Hematopoietic multipotent progenitor cell (in vitro differentiated cells): ENCODE data around the gene PIAS1. TPM values are rescaled to one million over a fixed set of nuclear protein-coding genes. Genes with fewer than 3 reads are reported as not detected.

Experiments
- DNase-seq, 3 donors: peaks; one replicate each; pipeline ENCODE4 v3.0.0-alpha.2; 2011 to 2015; ENCODE audit warnings: low read depth in 2 of 3, low spot score in 2 of 3
- total RNA-seq: library from RNA; depleted of rRNA; stranded (reverse); fragments of >200 nt; gene quantifications from one replicate; pipeline ENCODE4 v1.2.3, GENCODE V29; 2012

The PIAS1 gene
- total RNA-seq, 1 donor: 37.7 TPM

DNA sequence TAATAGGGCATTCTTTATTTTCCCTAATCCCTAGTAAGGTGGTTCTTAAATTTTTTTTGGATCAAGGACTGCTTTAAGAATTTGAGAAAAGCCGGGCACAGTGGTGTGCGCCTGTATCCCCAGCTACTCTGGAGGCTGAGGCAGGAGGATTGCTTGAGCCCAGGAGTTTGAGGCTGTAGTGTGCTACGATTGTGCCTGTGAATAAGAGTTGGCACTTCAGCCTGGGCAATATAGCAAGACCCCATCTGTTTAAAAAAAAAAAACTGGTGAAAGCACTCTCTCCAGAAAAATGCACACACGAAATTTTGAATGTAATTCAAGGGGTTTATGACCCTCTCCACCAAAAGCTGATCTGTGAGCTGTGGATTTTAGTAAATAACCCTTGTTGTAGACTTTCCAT lies 119.0 kb downstream of the PIAS1 start:
- DNase-seq: no peak

DNA sequence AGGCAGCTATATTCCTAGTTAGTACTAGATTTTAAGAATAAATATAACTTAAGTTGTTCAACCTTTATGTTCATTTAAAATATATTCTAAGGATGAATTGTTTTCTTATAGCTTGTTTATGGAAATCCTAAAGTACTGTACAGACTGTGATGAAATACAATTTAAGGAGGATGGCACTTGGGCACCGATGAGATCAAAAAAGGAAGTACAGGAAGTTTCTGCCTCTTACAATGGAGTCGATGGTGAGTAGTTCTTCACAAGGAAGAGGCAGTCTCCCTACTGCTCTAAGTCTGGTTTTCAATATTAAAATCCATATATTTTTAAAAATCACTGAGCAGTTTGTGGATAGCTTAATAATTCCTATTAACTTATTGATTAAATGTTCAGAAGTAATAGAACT lies 121.4 kb downstream of the PIAS1 start:
- peak in 2 of 3 donors; percentile 5 to 12 for DNase-seq

DNA sequence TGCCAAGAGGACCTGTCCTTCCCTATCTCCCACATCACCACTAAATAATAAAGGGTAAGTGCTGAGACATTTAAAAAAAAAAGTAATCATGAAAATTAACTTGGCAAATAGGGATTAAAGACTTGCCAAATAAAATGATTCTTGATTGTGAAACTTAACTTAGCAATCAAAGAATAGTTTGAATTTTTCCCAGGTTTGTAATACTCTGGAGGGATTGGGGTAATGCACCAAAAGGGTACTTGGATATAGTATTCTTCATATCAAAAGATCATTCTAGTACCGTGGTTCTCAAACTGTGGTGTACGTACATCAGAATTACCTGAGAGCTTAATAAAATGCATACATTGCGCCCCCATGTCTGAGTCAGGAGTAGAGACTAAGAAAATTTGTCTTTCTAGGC lies 122.5 kb downstream of the PIAS1 start:
- DNase-seq: no peak

DNA sequence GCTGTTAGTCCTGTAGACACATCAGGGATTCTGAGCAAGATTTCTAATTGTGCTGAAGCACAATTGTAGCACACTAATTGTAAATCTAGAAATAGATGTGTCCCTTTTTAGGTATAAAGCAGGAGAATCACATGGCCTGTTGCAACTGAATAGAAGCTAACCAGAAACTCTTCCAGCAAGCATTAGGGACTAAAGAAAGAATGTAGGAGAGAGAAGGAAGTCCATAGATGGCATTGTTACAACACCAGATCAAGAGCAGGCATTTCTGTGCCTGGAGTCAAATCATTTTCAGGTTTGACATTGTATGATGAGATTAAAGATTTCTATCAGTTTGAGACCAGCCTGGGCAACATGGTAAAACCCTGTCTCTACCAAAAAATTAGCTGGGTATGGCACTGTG lies 123.6 kb downstream of the PIAS1 start:
- no peak for DNase-seq

DNA sequence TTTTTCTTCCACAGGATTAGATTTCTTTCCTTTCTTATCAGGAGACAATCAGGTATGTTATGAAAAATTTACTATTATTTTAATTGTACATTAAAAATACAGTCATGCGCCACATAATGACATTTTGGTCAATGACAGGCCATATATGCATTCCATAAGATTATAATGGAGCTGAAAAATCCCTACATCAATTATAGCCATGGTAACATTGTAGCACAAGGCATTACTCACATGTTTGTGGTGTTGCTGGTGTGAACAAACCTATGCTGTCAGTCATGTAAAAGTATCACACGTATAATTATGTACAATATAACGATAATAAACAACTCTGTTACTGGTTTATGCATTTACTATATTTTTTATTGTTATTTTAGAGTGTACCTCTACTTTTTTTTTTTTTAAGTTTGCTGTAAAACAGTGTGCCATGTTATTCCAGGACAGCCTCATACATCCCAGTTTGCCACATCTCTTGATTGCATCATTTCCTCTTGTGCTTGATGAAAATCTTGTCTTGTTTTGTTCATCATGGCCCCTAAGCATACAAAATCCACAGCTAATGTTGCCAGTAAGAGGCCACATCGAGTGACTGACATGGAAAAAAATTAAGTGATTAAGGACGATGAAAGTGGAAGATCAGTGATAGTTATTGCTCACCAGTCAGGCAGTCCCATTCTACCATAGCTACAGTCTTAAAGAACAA lies 129.7 kb downstream of the PIAS1 start:
- DNase-seq: no peak

DNA sequence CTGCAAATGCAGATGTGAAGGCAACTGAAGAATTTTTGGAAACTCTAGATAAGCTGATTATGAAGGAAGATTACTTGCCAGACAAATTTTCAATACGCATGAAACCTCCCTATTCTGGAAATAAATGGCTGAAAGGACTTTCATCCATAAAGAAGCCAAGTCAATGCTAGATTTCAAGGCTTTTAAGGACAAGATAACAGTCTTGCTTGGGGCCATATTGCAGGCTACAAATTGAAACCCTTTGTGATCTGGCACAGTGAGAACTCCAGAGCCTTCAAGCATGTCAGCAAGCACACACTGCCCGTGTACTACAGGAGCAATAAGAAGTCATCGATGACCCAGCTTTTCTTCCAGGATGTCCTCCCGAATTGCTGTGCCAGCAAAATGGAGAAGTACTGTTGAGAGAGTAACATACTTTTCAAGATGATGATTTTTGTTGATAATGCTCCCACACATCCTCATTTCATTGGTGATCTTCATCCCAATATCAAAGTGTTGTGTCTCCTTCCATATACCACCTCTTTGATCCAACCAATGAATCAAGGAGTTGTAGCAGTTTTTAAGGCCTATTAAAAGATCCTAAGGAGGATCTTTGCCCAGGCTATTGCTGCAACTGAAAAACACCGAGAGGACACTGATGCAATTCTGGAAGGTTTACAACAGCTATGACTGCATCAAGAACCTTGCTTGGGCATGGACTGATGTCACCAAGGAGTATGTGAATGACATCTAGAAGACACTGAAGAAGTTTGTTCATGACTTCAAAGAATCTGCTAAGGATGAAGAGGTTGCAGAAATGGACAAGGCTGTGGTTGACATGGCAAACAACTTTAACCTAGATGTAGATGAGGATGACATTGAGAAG lies 130.7 kb downstream of the PIAS1 start:
- no peak for DNase-seq

DNA sequence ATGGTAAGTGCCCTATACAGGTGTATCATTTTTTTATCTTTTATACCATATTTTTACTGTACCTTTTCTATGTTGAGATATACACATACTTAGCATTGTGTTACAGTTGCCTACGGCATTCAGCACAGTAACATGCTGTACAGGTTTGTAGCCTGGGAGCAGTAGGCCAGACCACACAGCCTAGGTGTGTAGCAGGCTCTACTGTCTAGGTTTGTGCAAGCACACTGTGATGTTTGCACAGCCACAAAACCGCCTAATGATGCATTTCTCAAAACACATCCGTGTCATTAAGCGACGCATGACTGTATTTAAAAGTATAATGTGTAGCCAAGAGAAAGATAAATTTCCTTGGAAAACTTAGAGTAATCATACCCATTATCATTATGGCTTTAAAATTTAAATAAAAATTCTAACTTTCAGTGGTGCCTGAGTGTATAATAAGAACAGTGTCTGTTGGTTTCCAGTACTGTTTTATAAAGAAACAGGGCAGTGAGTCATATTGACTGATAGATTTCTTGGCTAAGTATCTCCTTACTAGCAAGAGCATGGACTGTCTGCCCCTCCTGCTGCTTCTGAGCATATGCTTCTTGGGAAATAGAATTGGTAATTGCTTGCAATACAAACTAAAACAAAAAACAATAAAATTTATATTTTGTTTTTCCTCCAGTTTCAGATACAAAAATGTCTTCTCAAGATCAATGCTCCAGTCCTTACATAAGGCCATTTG lies 132.7 kb downstream of the PIAS1 start:
- no peak for DNase-seq

DNA sequence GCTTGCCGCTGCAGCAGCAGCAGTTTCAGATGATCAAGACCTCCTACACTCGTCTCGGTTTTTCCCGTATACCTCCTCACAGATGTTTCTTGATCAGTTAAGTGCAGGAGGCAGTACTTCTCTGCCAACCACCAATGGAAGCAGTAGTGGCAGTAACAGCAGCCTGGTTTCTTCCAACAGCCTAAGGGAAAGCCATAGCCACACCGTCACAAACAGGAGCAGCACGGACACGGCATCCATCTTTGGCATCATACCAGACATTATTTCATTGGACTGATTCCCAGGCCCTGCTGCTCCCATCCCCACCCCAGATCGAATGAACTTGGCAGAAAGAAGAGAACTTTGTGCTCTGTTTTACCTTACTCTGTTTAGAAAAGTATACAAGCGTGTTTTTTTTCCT lies 133.4 kb downstream of the PIAS1 start:
- DNase-seq: no peak

DNA sequence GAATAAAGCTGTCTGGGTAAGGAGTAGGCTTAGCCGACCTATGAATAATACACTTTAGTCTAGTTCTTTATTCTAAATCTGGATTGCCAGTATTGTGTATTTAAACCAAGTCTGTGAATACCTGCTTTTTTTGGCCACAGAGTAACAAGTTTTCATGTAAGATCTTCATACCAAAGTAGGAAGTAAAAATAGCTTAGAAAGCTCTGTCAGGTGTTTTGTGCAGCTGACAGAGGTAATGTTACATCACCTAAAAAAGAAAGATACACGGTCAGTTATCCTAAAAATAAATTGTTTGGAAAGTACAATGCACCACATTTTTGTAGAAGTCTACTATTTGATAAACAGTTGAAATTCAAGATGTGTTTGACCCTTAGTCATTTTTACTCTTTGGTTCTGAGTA lies 134.5 kb downstream of the PIAS1 start:
- DNase-seq: no peak

DNA sequence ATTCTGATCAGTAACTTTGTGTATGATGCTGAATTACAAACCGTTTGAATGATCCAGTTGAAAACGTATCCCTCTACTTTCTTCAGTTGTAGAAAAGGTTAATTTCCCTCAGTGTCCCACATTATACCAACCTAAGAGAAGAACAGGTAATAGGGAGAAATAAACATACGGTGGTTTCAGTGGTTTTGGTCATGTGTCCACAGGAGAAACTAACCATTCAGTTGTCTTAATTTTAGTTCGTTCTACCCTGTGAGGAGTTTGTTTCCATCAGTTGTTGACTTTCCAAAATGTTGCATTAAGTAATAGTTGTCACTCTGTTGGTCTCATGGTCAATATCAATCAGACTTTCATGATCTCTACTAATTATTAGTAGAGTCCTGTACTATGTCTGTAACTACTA lies 135.9 kb downstream of the PIAS1 start:
- no peak for DNase-seq

DNA sequence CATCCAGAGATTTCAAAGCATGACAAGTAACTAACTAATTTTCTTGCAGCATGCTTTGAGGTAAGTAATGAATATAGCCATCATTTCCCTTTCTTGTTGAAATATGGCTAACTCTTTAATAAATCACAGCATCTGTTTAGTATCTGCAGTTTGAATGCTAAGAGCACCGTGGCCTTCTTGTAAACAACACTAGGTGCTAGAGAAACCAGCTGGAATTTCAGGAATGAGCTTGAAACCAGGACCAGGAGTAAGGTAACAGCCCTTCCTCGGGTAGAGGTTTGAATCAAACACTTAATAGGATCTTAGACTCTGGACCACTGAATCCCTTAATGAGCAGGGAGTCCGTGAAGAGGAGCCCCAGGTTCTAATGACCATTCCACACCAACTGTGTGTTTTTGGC lies 137.4 kb downstream of the PIAS1 start:
- DNase-seq: no peak

DNA sequence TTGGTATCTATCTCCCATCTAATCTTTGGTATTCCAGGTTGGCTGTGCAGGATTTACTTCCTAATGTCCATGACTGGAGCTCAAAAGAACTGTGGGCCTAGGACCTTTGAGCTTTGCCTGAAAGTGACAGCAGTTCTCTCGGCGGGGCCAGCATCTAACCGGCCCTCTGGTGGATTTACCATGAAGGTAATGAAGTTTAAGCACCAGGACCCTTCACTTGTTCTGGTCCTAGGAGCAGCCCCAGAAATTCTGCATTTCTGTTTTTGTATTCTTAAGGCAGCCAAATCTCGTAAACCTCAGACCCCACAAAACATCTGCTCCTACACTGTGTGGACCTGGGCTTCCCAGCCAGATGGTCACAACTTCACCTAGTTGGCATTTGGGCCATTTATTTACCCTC lies 138.0 kb downstream of the PIAS1 start:
- no peak for DNase-seq

DNA sequence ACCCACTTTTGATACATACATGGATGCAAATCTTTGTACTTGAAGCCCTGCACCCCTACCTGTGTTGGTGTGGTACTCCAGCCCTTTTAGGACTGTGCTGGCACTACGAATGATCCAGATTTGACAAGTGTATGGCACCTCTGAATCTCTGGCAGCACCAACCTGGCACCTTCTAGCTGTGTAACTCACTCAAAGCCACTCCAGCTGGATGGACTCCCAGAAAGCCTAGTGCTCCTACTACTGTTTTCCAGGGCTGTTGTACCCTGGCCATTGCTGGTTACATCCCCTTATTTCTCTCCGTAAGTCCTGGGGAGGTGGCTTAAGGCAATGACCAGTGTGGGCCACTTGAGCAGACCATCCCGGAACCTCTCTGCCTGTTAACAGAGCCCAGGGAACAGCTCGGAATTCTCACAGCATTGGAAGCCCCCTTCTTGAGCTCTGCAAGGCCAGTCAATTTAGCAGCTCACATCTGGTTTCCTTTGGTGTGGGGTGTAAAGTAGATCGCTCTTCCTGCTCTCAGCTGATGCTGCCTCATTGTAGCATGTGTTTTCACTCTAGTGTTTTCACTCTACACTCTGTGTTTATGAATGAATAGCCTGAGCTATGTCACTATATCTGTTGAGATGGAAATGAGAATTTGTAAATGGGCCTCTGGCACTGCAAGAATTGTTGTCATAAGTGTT lies 138.8 kb downstream of the PIAS1 start:
- DNase-seq: no peak

DNA sequence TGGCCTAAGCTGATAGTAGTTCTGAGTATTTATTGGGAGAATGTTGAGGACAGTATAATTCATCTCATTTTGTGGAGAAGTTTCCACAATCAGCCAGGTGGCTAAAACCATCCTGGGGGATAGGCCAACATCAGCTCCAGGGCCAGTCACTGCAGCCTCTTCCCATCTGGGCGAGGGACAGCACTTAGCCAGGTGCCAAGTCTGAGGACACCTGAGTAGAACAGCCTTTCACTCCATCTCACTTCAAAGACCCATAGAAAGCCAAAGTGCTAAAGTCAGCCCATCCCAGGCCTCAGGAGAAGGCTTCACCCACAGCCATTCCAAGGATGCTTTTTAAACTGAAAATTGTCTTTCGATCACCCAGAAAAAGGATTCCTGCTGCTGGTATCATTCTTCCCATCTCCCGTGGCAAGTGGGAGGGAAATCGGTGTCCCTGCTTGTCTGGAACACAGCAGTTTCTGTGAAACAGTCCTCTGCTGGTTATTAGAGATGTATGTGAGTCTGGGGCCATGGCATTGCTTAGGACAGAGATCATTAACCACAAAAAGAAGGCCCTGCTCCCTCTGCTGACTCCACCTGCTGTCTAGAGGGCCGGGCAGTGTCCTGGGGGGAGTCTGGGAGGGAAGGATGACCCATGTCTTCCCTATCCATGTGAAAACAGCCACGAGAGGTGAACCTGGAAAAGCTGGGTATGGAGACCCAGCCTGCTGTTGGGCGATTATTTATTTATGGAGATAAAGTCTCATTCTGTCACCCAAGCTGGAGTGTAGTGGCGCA lies 141.4 kb downstream of the PIAS1 start:
- DNase-seq: no peak

DNA sequence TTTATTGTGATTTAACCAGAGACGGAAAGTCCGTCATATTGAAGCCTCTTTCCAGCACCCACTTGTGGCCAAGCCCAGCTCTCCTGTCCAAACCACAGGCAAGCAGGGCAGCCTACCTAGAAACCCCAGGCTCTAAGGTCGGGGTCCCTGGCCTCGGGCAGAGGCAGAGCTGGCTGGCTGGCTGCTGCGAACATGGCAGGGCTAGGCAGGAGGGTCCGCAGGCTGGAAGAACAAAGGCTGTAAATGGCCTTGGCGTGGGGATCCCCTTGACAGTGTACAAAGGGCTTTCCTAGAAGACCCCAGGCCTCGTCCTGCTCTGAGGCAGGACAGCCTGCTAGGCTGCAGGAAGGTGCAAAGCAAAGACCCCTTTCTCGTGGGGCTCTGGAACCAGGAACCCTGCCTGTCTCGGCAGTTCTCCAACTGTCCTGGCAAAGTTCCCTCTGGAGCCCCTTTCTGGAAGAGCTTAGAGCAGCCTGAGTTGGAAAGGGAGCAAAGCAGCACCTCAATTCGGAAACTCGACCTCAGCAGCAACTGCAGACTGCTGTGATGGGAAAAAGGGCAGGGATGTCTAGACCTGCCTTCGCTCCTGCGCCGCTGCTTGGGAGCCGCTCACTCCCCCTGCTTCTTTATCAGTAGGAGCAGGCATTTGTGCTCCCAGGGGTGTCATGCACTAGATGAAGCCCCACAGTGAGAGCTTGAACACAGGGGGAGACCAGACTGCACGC lies 142.5 kb downstream of the PIAS1 start:
- DNase-seq: no peak

DNA sequence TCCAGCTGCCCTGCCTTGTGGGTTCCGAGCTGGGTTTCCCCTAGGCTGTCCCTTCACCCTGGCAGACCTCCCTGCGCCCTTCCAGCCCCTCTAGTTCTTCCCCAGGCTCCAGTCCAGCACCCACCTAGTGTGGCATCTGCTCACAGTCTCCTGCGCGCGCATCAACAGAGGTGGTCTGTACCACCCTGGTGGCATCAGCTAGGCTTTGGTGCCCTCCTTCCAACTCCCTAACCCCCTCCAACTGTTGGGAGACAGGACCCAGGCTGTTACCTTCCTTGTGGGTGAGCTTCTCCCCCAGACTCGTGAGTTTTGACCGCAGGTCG lies 143.0 kb downstream of the PIAS1 start:
- no peak for DNase-seq

DNA sequence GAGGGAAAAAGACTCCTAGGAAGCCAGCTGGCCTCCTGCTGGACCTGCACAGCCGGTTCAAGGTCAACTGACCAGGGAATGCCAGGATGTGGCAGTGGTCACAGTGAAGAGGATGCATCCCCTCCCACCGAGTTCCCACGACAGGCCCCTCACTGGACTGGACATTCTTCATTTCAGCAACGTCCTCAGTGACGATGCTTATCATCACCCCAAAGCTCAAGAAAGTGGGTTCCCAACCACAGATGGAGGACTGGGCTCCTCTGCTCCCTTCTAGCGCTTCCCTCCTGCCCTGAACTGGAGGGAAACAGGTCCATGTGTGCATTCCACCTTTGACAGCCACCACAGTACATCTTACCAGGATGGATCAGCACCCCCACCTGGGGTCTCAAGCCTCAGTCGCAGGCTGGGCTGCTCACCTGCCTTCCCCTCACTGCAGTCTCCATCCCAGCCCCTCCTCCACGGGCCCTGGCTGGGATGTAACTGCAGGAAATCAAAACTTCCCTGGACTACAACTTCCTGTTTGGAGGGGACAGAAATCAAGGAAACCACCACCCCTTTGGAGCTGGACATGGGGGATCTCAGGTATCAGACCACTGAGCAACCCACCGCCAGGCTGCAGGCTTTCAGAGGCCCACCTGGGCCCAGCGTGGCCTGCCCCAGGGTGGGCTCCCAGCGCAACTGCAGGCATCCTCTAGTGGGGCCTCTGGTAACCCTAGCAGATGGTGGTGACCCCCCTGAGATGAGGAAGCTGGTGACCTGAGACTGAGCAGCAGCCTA lies 143.7 kb downstream of the PIAS1 start:
- no peak for DNase-seq

DNA sequence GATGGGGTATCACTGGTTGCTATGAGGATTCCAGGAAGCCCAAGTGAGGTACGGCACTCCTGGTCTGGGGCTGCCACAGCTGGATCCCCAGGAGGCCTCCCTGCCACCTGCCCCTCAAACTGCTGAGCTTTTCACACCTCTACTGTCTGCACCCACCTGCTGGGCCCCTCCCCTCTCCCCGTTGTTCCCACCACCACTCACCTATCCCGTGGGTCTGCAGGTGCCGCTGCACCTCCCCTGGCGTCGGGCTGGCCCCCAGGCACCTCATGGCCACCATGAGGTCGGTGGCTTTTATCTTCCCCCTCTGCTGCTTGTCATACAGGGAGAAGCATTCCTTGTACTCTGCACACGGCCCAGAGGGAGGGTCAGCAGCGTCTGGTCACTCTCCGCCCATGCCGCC lies 145.2 kb downstream of the PIAS1 start:
- DNase-seq: no peak
